Measurements from ENCODE around the gene TUBA3E.
"Not testable (repeated sequence)": the region's sequence is repeated elsewhere in the genome, so short reads cannot be mapped to it uniquely, and the experiment has no call there.

TUBA3E gene

DNA sequence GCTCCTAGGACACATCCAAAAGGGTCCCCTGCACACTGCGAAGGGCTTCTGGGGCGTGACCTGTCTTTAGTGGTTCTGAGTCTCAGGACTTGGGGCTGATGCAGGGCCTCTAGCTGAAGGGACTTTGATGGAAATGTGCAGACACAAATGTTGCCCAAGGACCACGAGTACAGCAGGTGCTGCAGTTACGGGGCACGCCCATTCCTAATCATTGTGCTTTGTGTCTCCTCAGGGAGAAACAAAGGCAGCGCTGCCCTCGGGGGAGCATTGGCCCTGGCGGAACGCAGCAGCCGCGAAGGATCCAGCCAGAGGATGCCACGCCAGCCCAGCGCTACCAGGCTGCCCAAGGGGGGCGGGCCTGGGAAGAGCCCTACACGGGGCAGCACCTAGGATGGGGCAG is 8.0 kb downstream of the TUBA3E start:
- no peaks in the 10 kb centered on the region for H3K4me1 ChIP-seq (ENCODE audit: control insufficient read depth, low read depth, low read length)
- H3K27me3 ChIP-seq (ENCODE audit: control insufficient read depth, insufficient read depth, low read length) = no peaks in the 10 kb centered on the region
- no peaks in the 10 kb centered on the region for H3K36me3 ChIP-seq (ENCODE audit: control insufficient read depth, low read depth, low read length)
- H3K9ac ChIP-seq (ENCODE audit: low read length) = no peak overlapping the region
- no peak overlapping the region for H3K27ac ChIP-seq (ENCODE audit: low read length)
- no peaks in the 10 kb centered on the region for H3K9me3 ChIP-seq (ENCODE audit: control insufficient read depth, low read depth, low read length)
- no peak overlapping the region for H3K4me3 ChIP-seq (ENCODE audit: low read length)

DNA sequence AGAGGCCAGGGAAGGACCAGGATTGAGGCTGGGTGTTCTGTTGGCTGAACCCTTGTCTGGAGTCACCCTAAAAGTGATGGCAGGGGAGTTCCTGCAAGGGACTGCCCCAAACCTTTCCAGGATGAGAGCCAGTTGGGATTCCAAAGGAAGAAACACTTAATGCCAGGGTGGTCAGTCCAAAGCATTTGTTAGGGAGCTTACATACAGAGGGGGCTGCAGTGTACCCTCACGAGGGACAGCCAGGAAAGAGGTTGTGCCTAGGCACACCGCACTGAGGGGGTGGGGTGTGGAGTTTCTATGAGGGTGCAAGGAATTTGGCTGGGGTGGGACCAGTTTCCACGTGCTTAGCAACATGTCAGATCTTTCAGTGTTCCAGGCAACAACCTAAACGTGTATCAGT is 9.3 kb downstream of the TUBA3E start:
- H3K27me3 ChIP-seq (ENCODE audit: control insufficient read depth, insufficient read depth, low read length); H3K27ac ChIP-seq (ENCODE audit: low read length); H3K9me3 ChIP-seq (ENCODE audit: control insufficient read depth, low read depth, low read length); H3K4me3 ChIP-seq (ENCODE audit: low read length); H3K9ac ChIP-seq (ENCODE audit: low read length); H3K4me1 ChIP-seq (ENCODE audit: control insufficient read depth, low read depth, low read length); H3K36me3 ChIP-seq (ENCODE audit: control insufficient read depth, low read depth, low read length): not testable (repeated sequence)

DNA sequence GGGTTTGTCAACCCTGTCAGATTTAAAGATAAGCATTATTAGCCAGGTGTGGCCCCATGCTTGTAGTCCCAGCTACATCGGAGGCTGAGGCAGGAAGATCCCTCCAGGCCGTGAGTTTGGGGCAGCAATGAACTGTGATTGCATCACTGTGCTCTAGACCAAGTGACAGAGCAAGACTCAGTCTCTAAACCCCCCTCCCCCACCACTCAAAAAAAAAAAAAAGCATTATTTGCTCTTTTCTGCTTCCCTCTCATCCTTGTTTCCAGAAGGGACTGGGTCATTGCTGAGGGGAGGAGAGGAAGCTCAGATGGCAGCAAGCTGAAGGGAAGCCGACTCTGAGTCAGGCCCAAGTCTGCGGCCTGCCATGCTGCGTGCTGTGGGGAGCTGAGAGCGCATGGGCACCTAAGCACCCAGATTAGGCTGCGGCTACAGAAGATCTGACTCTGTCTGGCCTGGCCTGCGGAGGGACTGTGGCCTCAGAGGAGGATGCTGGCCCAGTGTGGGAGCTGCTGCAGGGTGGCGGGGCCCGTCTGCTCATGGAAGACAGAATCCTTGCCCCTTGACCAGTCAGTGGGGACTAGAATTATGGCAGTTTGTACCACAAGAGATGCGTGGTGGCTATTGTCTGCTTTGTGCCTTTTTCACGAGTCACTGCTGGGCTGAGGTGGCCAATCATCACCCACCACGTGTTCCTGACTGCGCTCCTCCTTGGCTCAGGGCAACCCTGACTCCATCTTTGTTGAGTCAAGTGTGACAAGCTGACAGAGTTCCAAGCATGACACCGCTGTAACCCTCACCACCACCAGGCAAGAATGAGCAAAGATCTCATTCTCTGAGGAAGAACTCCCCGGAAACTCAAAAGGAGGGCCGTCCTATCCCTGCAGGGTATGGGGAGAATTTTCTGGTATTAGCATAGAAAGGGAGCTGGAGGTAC is 10.1 kb downstream of the TUBA3E start:
- H3K4me3 ChIP-seq (ENCODE audit: low read length); H3K27ac ChIP-seq (ENCODE audit: low read length); H3K9me3 ChIP-seq (ENCODE audit: control insufficient read depth, low read depth, low read length); H3K36me3 ChIP-seq (ENCODE audit: control insufficient read depth, low read depth, low read length); H3K9ac ChIP-seq (ENCODE audit: low read length); H3K4me1 ChIP-seq (ENCODE audit: control insufficient read depth, low read depth, low read length); H3K27me3 ChIP-seq (ENCODE audit: control insufficient read depth, insufficient read depth, low read length): not testable (repeated sequence)

DNA sequence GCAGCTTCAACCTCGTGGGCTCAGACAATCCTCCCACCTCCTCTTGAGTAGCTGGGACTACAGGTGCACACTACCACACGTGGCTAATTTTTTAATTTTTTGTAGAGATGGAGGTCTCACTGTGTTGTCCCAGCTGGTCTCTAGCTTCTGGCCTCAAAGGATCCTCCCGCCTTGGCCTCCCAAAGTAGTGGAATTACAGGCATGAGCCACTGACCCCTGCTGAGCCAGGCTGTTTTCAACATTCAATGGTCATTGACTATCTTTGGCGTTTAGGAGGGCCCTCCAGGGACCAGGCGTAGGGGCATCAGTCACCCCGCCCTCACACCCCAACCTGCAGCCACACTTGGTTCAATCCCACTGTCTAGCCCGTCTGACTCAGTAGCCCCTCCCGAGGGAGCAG is 11.0 kb downstream of the TUBA3E start:
- Histone ChIP-seq H3K9ac (ENCODE audit: low read length) (no peak overlapping the region), H3K9me3 (ENCODE audit: control insufficient read depth, low read depth, low read length) (no peaks in the 10 kb centered on the region), H3K4me1 (ENCODE audit: control insufficient read depth, low read depth, low read length) (no peaks in the 10 kb centered on the region), H3K4me3 (ENCODE audit: low read length) (no peak overlapping the region), H3K27me3 (ENCODE audit: control insufficient read depth, insufficient read depth, low read length) (no peaks in the 10 kb centered on the region), H3K36me3 (ENCODE audit: control insufficient read depth, low read depth, low read length) (no peaks in the 10 kb centered on the region), H3K27ac (ENCODE audit: low read length) (no peak overlapping the region)

DNA sequence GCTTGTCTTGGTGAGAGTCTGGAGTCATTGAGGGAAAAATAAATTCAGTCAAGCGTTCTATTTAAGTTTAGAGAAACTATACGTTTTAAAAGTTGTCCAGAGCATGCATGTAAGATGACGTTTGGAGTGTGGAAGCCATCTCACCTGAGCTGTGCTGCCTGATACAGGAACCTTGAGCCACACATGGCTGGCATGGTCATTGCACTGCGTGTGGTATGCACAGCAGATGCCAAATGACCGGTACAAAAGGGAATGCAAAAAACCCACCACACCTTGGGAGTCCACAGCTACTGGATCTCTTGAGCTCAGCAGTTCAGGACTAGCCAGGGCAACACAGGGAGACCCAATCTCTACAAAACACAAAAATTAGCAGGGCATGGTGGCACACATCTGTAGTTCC is 11.8 kb downstream of the TUBA3E start:
- H3K36me3 ChIP-seq (ENCODE audit: control insufficient read depth, low read depth, low read length) = no peaks in the 10 kb centered on the region

DNA sequence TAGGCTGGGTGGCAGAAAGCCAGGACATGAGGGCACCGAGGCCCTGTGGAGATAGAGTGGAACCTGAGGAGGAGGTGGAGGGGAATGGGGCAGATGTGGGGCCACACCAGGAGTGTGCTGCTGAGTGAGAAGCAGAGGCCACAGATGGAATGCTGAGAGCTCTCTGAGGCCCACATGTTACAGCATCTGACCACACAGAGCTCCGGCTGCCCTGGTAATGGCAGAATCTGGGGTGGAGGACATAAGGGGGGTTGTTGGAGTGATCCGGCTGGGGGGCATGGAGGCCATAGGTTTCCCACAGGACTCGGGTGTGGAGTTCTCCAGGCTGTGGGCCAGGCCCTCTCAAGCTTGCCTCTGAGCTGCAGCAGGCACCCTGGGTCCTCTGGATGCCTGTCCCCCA is 12.3 kb downstream of the TUBA3E start:
- no peaks in the 10 kb centered on the region for H3K27me3 ChIP-seq (ENCODE audit: control insufficient read depth, insufficient read depth, low read length)
- no peaks in the 10 kb centered on the region for H3K36me3 ChIP-seq (ENCODE audit: control insufficient read depth, low read depth, low read length)
- no peak overlapping the region for H3K4me3 ChIP-seq (ENCODE audit: low read length)
- no peak overlapping the region for H3K9ac ChIP-seq (ENCODE audit: low read length)
- no peak overlapping the region for H3K27ac ChIP-seq (ENCODE audit: low read length)
- H3K9me3 ChIP-seq (ENCODE audit: control insufficient read depth, low read depth, low read length) = no peaks in the 10 kb centered on the region
- no peaks in the 10 kb centered on the region for H3K4me1 ChIP-seq (ENCODE audit: control insufficient read depth, low read depth, low read length)

More for the DNA sequence above, 11.8 kb downstream of the TUBA3E start:
- H3K27me3 ChIP-seq (ENCODE audit: control insufficient read depth, insufficient read depth, low read length) = no peaks in the 10 kb centered on the region
- H3K4me1 ChIP-seq (ENCODE audit: control insufficient read depth, low read depth, low read length) = no peaks in the 10 kb centered on the region
- no peak overlapping the region for H3K27ac ChIP-seq (ENCODE audit: low read length)
- no peaks in the 10 kb centered on the region for H3K9me3 ChIP-seq (ENCODE audit: control insufficient read depth, low read depth, low read length)
- no peak overlapping the region for H3K4me3 ChIP-seq (ENCODE audit: low read length)
- H3K9ac ChIP-seq (ENCODE audit: low read length) = no peak overlapping the region

DNA sequence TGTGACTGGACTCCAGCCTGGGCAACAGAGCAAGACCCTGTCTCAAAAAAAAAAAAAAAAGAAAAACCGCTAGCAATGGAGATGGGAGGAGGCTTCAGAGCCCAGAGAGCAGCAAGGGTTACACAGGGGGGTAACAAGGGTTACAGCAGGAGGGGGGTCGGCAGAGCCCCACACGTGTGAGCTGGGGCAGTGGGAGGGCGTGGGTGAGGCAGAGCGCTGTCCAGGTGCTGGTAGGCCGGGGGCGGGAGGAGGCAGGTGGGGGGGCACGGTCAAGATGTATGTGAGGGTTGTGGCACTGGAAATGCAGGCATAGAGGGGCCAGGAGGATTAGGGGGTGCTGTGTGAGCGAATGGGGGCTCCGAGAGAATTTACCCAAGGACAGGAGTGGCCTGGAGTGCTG is 12.8 kb downstream of the TUBA3E start:
- Histone ChIP-seq H3K4me3 (ENCODE audit: low read length) (no peak overlapping the region), H3K27ac (ENCODE audit: low read length) (no peak overlapping the region), H3K9ac (ENCODE audit: low read length) (no peak overlapping the region), H3K4me1 (ENCODE audit: control insufficient read depth, low read depth, low read length) (no peaks in the 10 kb centered on the region), H3K36me3 (ENCODE audit: control insufficient read depth, low read depth, low read length) (no peaks in the 10 kb centered on the region), H3K27me3 (ENCODE audit: control insufficient read depth, insufficient read depth, low read length) (no peaks in the 10 kb centered on the region), H3K9me3 (ENCODE audit: control insufficient read depth, low read depth, low read length) (no peaks in the 10 kb centered on the region)

DNA sequence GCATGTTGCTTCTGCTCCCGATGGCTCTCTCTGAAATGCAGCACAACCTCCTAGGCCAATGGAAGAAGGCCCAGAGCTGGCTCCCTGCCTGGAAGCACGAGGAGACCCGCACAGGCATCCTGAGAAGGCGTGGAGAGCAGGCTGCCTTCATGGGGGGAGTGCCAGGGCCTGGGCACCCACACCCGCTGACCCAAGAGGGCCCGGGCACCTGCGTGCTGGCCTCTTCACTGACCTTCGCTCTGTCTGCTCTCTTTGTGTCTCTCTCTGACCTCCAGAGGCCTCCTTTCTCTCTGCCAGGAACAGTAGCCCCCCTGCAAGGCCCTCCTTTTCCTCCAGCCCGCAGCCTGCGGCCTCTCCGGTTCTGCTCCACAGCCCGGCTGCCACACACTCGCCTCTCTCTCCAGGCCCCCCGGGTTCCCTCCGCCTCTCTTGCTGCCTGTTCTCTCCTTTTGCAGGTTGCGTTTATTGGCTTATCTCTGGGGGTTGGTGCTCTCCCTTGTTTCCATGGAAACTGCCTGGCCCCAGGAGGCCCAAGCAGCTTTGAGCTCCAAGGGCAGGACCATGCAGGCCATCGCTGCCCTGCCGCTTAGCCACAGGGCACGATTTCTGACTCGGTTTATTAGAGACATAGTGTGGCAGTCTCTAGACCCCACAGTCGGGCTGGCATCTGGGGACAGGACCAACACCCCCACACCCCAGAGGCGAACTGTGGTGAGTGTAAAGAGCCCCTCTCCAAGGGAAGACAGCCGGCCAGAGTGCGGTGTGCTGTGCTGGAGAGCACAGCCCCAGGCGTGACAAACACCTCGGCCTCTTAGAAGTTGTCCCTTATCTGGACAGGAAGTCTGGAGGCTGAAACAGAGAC is 14.5 kb downstream of the TUBA3E start:
- Histone ChIP-seq H3K4me3 (ENCODE audit: low read length) (peak overlapping the region; percentile 54), H3K9ac (ENCODE audit: low read length) (no peak overlapping the region)

DNA sequence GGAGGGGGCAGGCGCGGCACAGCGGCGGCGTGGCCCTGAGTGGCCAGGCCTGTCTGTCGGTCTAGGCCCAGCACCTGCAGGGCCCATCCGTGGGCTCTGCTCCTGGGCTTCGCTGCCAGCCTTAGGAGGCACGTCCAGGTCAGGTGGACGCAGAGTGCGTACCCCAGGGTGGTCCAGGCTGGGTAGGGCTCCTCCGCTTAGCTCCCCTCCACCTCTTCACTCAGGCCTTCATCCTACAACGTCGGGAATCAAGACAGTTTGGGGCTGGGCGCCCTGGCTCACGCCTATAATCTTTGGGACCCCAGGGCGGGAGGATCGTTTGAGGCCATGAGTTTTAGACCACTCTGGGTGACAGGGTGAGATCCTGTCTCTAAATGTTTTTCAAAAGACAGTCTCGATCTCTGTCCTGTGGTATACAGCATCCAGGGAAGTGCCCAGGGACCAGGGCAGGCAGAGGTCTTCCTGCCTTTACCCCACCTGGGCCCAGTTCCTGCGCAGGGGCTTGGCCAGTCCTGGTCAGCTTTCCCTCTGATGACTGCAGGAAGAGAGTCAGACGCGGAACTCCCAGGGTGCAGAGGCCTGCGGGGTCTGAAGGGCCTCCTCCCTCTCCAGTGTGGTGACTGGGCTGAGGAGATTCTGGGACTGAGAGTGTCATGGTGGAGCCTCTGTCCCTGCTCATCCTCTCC is 15.3 kb downstream of the TUBA3E start:
- H3K4me1 ChIP-seq (ENCODE audit: control insufficient read depth, low read depth, low read length); H3K27me3 ChIP-seq (ENCODE audit: control insufficient read depth, insufficient read depth, low read length); H3K36me3 ChIP-seq (ENCODE audit: control insufficient read depth, low read depth, low read length); H3K27ac ChIP-seq (ENCODE audit: low read length); H3K9me3 ChIP-seq (ENCODE audit: control insufficient read depth, low read depth, low read length): not testable (repeated sequence)
- Histone ChIP-seq H3K4me3 (ENCODE audit: low read length) (peak overlapping the region; percentile 54), H3K9ac (ENCODE audit: low read length) (peak overlapping the region; percentile 24)

More for the DNA sequence above, 14.5 kb downstream of the TUBA3E start:
- Histone ChIP-seq H3K9me3 (ENCODE audit: control insufficient read depth, low read depth, low read length) (no peaks in the 10 kb centered on the region), H3K27ac (ENCODE audit: low read length) (no peak overlapping the region), H3K4me1 (ENCODE audit: control insufficient read depth, low read depth, low read length) (no peaks in the 10 kb centered on the region), H3K27me3 (ENCODE audit: control insufficient read depth, insufficient read depth, low read length) (no peaks in the 10 kb centered on the region), H3K36me3 (ENCODE audit: control insufficient read depth, low read depth, low read length) (no peaks in the 10 kb centered on the region)

DNA sequence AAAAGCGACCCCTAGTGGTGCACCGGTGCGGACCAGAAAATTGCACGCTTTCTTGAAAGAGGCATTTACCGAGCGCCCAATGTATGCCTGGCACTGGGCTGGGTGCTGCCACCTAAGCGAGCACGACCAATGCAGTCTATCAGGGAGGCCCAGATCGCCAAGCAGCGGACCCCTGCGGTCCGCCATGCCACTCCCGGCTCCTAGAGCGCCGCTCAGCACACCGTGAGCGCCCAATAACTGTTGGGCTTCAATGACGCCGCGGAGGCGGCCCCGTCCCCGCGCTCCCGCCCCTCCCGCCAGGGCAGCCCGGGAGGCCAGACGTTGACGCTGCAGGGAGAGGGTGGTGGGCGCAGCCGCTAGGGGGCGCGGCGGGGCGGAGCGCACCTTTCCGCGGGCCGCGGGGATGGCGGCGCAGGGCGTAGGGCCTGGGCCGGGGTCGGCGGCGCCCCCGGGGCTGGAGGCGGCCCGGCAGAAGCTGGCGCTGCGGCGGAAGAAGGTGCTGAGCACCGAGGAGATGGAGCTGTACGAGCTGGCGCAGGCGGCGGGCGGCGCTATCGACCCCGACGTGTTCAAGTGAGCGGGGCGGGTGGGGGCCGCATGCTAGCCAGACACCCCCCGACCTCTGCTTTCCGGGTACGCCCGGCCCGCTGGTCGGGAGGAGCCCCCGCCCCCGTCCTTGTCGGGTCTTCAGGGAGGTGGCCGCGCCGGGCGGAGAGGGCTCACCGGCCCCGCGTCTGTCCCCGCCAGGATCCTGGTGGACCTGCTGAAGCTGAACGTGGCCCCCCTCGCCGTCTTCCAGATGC is 16.2 kb downstream of the TUBA3E start, which contains the start of gene MZT2B:
Gene MZT2B (plus strand): TSS at position 383 of the 803 bp plus-strand sequence. CDS start 21 bp downstream, at position 404.
- peak within 1 kb of the TSS; percentile 94 for H3K9ac ChIP-seq (ENCODE audit: low read length)
- H3K27me3 ChIP-seq (ENCODE audit: control insufficient read depth, insufficient read depth, low read length); H3K4me1 ChIP-seq (ENCODE audit: control insufficient read depth, low read depth, low read length); H3K36me3 ChIP-seq (ENCODE audit: control insufficient read depth, low read depth, low read length); H3K9me3 ChIP-seq (ENCODE audit: control insufficient read depth, low read depth, low read length): not testable (repeated sequence)
- H3K4me3 ChIP-seq (ENCODE audit: low read length) = peak within 1 kb of the TSS; percentile 70
- peak within 1 kb of the TSS; percentile 93 for H3K27ac ChIP-seq (ENCODE audit: low read length)

Measured in iPS-18a (cell line).